ENCODE measurements around the gene CETP.
A peak's percentile ranks its signal among the peaks of the same experiment; 100 is the strongest.
"Not testable (repeated sequence)": the region's sequence is repeated elsewhere in the genome, so short reads cannot be mapped to it uniquely, and the experiment has no call there.

The CETP gene

GRCh38 chr16:56934599-56935145 lies 27.1 kb upstream of the CETP start:
- DNase-seq = not testable (repeated sequence)

- DNase-seq = no peak
These were observed 26.5 kb upstream of the CETP start for GRCh38 chr16:56935201-56935600.

GRCh38 chr16:56936491-56936890 lies 25.3 kb upstream of the CETP start:
- peak; percentile 84 for DNase-seq

GRCh38 chr16:56936950-56937349 lies 24.8 kb upstream of the CETP start:
- no peak for DNase-seq

GRCh38 chr16:56938664-56939513 lies 22.9 kb upstream of the CETP start:
- DNase-seq = no peak

GRCh38 chr16:56939801-56940200 lies 21.9 kb upstream of the CETP start:
- no peak for DNase-seq

GRCh38 chr16:56941092-56941491 lies 20.7 kb upstream of the CETP start:
- DNase-seq = no peak

- DNase-seq = no peak
These were observed 19.9 kb upstream of the CETP start for GRCh38 chr16:56941856-56942331.

GRCh38 chr16:56943761-56944375 lies 17.9 kb upstream of the CETP start:
- no peak for DNase-seq

- DNase-seq = peak; percentile 61
These were observed 16.6 kb upstream of the CETP start for GRCh38 chr16:56944954-56945839.

GRCh38 chr16:56945847-56946527 lies 15.8 kb upstream of the CETP start:
- no peak for DNase-seq

- DNase-seq = no peak
These were observed 14.8 kb upstream of the CETP start for GRCh38 chr16:56946767-56947603.

GRCh38 chr16:56947604-56947995 lies 14.2 kb upstream of the CETP start:
- DNase-seq = no peak

GRCh38 chr16:56948234-56948633 lies 13.5 kb upstream of the CETP start:
- DNase-seq = no peak

GRCh38 chr16:56950051-56950450 lies 11.7 kb upstream of the CETP start:
- no peak for DNase-seq

- DNase-seq = no peak
These were observed 11.3 kb upstream of the CETP start for GRCh38 chr16:56950455-56950854.

- peak; percentile 52 for DNase-seq
These were observed 10.6 kb upstream of the CETP start for GRCh38 chr16:56950881-56951771.

GRCh38 chr16:56953006-56953405 lies 8.7 kb upstream of the CETP start:
- no peak for DNase-seq

- no peak for DNase-seq
These were observed 5.7 kb upstream of the CETP start for GRCh38 chr16:56956076-56956475.

- DNase-seq = no peak
These were observed 5.0 kb upstream of the CETP start for GRCh38 chr16:56956756-56957155.

All from fibroblast of skin of scalp (primary cell).